GM19438 (cell line): Measurements from ENCODE around the gene SYF2.
"Not testable (repeated sequence)": the region's sequence is repeated elsewhere in the genome, so short reads cannot be mapped to it uniquely, and the experiment has no call there.

Experiments
- ATAC-seq: cut with Tn5 transposase; IDR thresholded peaks from one replicate; pipeline ENCODE4 v1.9.1; 2021; ENCODE audit warnings: low read depth; ENCODE audit not compliant: unreplicated experiment

The SYF2 gene

GRCh38 chr1:25247024-25247828, 14.9 kb upstream of the SYF2 start, which contains the start of gene RSRP1:
TSS of gene RSRP1 (minus strand) at chr1:25247454. CDS start at chr1:25246963, 491 bp downstream.
- ATAC-seq, result peak; percentile 87

DNA sequence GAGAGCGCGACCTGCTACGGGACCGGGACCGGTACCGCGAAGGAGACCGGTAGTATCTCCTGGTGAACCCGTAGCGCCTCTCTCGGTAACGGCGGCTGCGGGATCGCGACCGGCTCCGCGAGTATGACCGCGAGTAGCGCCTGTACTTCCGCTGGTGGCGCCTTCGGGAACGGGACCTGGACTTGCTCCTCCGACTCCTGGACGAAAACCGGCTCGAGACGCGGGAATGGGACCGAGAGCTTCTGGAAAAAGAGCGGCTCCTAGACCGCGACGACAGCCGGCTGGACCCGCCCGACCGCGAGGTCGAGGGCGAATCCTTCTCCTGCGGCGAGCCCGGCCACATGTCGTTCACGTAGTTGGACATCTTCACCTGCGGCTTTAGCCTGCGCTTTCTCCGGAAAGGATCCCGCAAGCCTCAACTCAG, 14.3 kb upstream of the SYF2 start:
- ATAC-seq, result no peak

GRCh38 chr1:25245809-25246599, 13.7 kb upstream of the SYF2 start:
- no peak for ATAC-seq

DNA sequence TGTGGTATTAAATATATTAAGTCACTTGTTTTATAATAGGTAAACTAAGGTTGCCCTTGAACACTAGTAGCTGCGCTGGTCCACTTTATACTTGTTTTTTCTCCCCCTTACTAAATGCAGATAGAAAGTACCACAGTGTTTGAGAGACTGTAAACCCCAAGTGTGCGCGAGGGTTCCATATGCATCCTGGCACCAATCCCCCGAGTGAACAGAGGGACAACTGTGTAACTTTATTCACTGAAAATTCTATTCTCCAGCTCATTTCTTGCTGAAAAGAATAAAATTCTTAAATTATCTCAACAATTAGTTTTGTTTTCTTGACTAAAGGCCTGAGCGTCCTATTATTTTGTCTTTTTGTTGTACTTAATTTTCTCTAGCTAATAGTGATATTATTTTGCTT, 13.1 kb upstream of the SYF2 start:
- no peak for ATAC-seq

DNA sequence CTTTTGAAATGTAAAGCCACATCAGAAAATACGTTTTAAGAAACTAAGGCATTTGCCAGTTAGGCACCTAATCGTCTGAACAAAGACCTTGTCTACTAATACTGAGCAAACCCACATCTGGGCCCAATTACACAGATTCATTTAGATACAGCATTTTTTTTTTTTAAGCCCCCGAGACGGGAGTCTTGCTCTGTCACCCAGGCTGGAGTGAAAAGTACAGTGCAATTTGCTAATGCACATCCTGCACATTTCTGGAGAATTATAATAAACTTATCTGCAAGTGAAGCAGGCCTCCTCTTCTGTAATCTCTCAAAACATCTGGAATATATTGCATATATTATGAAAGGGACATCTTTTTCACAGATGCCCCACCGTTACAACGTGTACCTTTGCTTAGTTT, 11.6 kb upstream of the SYF2 start:
- no peak for ATAC-seq

- peak; percentile 77 for ATAC-seq
Measured at GRCh38 chr1:25239681-25240541, 7.6 kb upstream of the SYF2 start.

- ATAC-seq, result no peak
Measured at GRCh38 chr1:25238046-25238445, 5.7 kb upstream of the SYF2 start.

DNA sequence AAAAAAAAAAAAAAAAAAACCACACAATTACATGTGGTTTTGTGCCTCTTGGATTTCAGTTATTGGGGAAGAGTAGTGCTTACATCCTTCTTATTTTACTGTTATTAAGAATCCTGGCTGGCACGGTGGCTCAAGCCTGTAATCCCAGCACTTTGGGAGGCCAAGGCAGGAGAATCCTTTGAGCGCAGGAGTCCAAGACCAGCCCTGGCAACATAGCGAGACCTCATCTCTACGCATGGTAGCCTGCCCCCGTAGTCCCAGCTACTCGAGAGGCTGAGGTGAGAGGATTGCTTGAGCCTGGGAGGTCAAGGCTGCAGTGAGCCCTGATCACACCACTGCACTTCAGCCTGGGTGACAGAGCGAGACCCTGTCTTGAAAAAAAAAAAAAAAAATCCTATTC, 4.0 kb upstream of the SYF2 start:
- ATAC-seq, result not testable (repeated sequence)

GRCh38 chr1:25235411-25235810, 3.1 kb upstream of the SYF2 start:
- not testable (repeated sequence) for ATAC-seq

GRCh38 chr1:25232866-25233784, 823 bp upstream of the SYF2 start:
- no peak for ATAC-seq

DNA sequence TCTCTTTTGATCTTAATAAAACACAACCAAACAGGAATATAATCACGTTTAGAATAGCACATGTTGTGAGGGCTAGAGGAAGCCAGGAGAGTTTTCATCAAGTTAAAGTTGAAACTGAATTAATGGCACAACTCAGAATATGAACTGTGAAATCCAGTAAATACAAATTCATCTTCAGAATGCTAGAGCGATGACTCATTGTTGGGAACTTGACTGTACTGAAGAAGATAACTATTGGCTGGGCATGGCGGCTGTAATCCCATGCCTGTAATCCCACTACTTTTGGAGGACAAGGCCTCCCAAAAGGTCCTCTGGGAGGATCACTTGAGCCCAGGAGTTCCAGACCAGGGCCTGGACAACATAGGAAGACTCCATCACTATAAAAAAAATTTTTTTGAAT, 8.8 kb downstream of the SYF2 start:
- no peak for ATAC-seq

- ATAC-seq, result no peak
Measured at GRCh38 chr1:25222606-25223005, 9.7 kb downstream of the SYF2 start.

DNA sequence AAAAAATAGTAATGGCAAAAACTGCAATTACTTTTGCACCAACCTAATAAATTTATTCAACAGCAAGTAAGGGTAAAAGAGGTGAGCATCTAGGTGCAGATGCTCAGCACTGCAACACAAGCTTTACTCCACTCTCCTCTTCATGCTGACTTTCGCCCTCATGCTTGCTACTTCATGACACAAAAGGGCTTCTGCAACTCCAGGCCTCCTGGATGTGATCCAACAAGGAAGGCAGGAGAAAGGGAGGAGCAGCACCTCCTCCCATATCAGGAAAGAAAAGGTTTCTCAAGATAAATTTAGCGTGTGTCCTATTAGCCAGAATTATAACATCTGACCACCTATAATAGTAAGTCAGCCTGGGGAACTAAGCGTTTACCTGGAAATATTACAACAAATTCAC, 11.6 kb downstream of the SYF2 start:
- no peak for ATAC-seq

DNA sequence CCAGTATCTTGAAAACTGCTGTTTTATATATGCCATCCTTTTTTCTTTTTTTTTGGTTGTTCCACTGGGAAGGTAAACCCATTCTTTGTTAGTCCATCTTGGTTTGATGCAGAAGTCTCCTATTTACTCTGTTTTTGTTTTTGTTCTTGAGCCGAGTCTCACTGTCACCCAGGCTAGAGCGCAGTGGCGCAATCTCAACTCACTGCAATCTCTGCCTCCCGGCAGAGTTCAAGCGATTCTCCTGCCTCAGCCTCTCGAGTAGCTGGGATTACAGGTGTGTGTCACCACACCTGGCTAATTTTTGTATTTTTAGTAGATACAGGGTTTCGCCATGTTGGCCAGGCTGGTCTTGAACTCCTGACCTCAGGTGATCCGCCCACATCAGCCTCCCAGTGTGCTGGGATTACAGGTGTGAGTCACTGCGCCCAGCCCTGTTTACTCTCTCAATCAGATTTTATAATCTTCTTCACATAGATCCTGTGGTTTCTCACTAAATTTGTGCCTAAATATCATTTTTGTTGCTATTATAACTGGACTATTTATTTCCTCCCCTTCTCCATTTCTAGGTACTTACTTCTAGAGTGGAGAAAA, 12.5 kb downstream of the SYF2 start:
- no peak for ATAC-seq

DNA sequence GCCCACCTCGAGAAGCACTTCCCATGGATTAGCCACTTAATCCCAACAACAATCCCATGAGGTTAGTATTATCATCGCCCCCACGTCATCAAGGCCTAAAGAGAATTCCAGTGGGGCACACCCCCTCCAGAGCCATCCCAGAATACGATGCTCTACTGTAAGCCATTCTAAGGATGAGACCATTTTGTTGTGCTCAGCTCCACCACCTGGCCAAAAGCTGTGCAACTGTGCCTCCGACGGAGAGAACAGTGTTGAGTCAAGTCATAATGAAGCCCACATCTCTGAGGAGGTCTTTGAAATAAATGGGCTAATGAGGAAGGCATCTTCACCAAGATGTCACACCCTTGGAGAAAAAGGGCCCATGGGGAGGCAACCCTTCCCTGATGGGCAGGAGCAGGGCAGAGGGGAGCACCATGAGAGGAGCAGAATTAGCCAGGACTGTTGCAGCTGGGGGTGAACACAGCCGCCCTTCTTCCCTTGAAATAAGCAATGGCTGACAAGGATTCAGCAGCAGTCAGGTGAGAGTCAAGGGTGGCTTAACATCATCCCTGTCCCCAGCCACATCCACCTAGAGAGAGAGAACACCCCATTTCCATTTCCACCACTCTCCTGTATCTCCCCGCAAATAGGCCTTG, 14.6 kb downstream of the SYF2 start:
- ATAC-seq, result no peak

- no peak for ATAC-seq
Measured at GRCh38 chr1:25217015-25217414, 15.3 kb downstream of the SYF2 start.

DNA sequence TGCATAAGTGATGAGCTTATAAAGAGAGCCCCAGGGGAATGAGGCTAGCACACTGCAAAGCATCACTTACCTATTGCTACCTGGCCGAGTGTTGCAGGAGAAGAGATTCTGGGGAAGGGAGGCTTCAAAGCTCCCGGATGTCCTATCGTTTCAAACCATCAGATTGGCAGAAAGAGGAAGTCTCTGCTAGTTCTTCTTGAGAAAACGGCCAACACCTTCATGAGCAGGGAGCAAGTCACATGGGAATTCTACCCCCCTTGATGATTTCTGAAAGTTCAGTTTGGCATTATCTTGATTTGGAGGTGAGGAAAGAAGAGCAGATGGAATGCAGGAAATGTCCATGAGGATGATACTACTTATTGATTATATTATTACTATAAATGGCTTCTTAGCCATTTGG, 16.2 kb downstream of the SYF2 start:
- no peak for ATAC-seq

- no peak for ATAC-seq
Measured at GRCh38 chr1:25212725-25213124, 19.6 kb downstream of the SYF2 start.

DNA sequence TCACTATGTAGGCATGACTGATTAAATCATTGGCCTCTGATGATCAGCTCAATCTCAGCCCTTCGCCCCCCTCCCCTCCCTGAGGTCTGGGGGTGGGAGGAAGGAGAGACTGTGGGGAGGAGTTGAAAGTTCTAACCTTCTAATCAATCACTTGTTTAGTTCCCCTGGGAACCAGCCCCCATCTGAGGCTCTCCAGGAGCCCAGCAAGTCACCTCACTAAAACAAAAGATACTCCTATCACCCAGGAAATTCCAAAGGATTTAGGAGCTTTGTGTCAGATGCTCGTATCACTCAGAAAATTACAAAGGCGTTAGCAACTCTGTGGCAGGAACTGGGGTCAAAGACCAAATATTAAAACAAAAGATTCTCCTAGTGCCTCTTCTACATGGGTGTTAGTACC, 21.6 kb downstream of the SYF2 start:
- ATAC-seq, result no peak
